Stimulated activated CD8-positive, alpha-beta memory T cell treated with anti-CD3 and anti-CD28 coated beads, Interleukin-4, amount 100 ng/mL, for 1 hour (primary cell): ENCODE data around the gene GFPT2.
A peak's percentile ranks its signal among the peaks of the same experiment; 100 is the strongest.

Experiments
- DNase-seq, 2 donors: peaks; one replicate each; pipeline ENCODE4 v3.0.0-alpha.2; 2020; ENCODE audit warnings: low read depth in 2 of 2, low spot score in 1 of 2

The GFPT2 gene

DNA sequence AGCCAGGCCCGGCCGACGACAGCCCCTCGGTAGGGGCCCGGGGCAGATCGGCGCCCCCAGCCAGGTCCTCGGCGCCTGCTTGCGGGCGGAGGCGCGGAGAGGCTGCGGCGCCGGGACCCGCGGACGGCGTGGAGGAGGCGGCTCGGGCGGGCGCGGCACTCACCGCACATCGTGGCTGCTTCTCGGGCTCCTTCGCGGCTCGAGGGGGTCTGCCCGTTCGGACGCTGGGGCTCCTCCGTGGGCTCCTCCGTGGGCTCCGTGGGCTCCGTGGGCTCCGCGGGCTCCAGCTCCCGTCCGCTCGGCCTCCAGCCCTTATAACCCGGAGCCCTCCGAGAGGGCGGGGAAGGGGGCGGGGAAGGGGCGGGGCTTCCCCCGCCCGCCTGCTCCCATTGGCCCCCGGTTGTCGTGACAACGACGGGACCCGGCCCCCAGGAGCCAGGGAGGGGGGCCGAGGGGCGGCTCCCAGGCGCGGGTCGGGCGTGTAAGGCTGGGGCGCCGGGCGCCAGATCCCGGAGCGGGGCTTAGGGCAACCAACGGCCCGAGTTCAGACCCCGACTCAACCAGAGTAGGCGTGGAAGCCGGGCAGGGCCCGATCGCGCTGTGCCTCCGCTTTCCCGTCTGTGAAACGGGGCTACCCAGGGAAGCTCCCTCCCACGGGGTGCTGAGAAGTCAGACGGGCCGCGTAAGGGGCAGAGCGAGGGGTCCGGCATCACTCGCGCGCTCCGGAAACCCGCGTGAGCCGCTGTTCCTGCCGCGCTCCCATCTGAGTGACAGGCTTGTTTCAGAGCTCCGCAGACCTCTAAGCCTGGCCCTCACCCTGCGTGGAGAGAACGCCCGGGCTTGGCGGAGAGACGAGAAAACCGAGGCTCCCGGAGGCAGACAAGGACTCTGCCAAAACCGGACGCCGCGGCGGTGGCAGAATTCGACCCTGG is at the start of gene GFPT2:
TSS of gene GFPT2 (minus strand) at position 289 of the 932 bp plus-strand sequence. CDS start at position 170, 119 bp downstream.
- peak; percentile 35 to 59 for DNase-seq

- DNase-seq, result no peak
Observed at GRCh38 chr5:180402716-180403115, 49.6 kb upstream of the GFPT2 start.

- no peak for DNase-seq
Observed at GRCh38 chr5:180401229-180401907, 48.2 kb upstream of the GFPT2 start.

- DNase-seq, result no peak
Observed at GRCh38 chr5:180400416-180400815, 47.3 kb upstream of the GFPT2 start.

DNA sequence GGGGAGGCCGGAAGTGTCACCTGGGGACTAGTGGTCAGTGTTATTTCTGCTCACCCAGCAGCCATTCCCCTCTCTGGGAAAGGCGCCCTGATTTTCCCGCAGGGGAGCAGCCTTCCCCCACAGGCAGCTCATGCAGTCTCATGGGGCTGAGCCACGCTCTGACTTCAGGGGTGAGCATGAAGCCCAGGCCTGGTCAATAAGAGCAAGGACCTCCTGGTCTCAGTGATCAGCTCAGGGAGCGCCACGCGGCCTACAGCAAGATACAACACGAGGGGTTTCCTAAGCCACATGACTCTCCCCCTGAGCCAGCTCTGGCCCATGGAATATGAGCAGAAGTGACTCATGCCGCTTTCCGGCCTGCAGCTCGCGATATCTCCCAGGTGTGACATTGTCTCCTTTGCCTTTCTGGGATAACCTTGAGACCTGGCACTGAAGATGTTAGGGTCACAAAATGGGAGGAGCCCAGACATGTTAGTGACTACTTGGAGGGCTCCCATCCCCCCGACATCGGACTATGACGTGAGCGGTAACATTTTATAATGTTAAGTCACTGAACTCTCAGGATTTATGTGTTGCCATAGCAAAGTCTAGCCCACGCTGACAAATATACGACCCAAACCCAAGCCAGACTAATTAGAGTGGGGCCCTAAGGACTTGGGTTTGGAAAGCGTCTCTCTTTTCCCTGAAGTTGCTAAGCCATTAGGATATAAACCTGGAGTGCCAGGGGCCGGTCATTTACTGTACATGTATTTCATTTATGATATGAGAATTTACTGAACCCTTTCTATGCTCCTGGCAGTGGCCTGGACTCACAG is 46.5 kb upstream of the GFPT2 start:
- no peak for DNase-seq

DNA sequence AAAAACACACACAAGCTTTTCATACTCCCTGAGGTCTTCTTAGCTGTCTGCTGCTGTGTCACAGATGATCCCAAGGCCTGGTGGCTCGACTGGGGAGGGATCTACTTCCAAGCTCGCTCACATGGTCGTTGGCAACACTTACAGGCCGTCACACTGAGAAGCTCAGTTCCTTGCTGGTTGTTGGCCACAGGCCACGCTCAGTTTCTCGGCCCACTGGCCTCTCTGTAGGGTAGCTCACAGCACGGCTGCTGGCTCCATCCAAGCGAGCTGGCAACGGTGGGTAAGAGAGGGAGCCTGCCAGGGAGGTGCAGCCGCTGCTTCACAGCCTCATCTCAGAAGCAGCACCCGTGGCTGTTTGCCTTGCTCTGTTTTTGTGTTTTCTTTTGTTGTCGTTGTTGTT is 43.8 kb upstream of the GFPT2 start:
- DNase-seq, result no peak

- no peak for DNase-seq
Observed at GRCh38 chr5:180395540-180396274, 42.6 kb upstream of the GFPT2 start.

- no peak for DNase-seq
Observed at GRCh38 chr5:180394031-180394636, 41.0 kb upstream of the GFPT2 start.

- DNase-seq, result no peak
Observed at GRCh38 chr5:180391276-180391675, 38.1 kb upstream of the GFPT2 start.

- no peak for DNase-seq
Observed at GRCh38 chr5:180390441-180391190, 37.5 kb upstream of the GFPT2 start.

GRCh38 chr5:180389252-180390101 is 36.3 kb upstream of the GFPT2 start:
- DNase-seq, result no peak

DNA sequence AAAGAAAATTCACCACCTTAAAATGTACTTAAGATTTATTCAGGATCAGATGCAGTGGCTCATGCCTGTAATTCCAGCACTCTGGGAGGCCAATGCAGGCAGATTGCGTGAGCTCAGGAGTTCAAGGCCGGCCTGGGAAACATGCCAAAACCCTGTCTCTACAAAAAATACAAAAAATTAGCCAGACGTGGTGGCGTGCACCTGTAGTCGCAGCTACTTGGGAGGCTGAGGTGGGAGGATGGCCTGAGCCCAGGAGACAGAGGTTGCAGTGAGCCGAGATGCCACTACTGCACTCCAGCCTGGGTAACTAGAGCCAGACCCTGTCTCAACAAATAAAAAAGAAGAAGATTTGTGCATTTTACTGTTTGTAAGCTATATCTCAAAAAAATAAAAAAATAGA is 34.7 kb upstream of the GFPT2 start:
- DNase-seq, result no peak

DNA sequence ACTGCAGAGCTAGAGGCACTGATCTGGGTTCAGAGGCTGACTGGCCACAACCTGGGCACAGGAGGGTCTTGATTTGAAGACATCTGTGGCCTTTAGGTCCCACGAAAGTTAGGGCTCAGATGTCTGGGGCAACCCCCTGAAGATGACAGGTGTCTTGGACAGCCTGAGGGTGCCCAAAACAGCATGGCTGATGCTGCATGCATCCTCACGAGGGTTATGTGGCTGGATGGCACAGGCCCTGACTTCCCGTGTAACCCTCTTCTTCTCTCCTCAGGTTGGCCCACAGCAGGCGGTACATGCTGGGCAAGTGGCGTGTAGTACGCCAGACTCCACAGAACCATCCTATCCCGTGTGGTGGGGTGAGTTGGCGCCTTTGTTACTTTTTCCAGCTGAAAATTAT is 29.8 kb upstream of the GFPT2 start:
- no peak for DNase-seq

GRCh38 chr5:180381851-180382480 is 28.8 kb upstream of the GFPT2 start:
- no peak for DNase-seq

- no peak for DNase-seq
Observed at GRCh38 chr5:180381428-180381827, 28.3 kb upstream of the GFPT2 start.

DNA sequence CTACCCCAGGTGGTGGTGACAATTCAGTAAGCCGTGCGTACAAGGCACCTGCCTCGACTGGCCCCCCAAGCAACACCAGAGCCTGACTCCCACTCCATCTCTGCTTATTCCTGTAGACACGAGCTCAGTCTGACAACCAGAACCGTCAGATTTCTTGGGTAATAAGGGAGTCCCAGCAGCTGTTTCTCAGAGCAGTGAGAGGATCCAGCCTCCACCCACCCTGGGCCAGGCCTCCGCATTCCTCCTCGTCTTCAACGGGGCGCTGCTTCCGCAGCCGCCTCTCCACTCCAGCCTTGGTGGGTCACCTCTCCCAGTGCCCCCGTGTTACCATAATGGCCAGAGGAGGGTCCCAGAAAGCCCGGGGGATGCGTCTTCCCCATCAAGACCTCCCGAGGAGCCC is 27.7 kb upstream of the GFPT2 start:
- DNase-seq, result no peak

- DNase-seq, result no peak
Observed at GRCh38 chr5:180380441-180380840, 27.3 kb upstream of the GFPT2 start.

DNA sequence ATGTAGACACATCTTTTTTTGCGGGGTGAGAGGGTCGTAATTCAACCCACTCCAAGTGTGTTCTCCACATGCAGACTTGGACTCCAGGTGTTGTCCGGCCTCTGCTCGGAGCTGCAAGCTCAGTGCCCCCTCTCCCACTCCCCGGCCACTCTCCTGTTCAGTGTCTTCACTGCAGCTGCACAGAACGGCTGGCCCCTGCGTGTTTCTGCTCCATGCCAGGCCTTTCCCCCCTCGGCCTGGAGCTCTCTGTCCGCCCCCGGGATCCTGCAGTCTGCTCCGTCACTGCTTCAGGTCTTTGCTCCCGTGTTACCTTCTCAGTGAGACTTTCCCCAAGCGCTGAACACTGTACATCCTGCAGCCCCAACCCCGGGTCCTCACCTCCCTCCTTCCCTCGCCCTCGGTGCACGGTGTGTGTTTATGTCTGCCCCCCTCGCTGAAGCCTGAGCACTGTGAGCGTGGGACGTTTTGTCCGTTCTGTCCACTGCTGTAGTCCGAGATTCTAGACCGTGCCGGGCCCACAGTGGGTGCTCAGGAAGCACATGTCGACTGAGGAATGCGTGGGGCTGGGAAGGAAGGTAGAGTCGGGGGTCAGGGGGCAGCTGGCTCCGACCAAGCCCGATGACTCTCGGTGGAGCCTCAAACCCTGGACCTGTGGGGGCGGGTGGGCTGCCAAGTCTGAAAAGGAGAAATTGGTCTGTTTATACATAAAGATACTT is 26.4 kb upstream of the GFPT2 start:
- DNase-seq, result no peak
